Measurements from ENCODE around the gene HOXC11. TPM values are rescaled to one million over a fixed set of nuclear protein-coding genes. Genes with fewer than 3 reads are reported as not detected.

HOXC11 gene
- total RNA-seq, 1 donor from 2014 or later, result not detected

- DNase-seq, result no peak
Observed at GRCh38 chr12:54024581-54025305, 51.8 kb downstream of the HOXC11 start.

GRCh38 chr12:54025499-54026405 lies 52.8 kb downstream of the HOXC11 start:
- no peak for DNase-seq

GRCh38 chr12:54026640-54027441 lies 53.9 kb downstream of the HOXC11 start:
- DNase-seq, result no peak

Small RNA genes lying within 50 kb of the gene (small RNA-seq; reads per million reads assigned to genes)
- gene AC012531.3 (not detected), gene AC012531.4 (not detected), gene MIR196A2 (not detected), gene RF01905 (not detected), gene RF01906 (not detected)

Other genes starting within 250 kb of the HOXC11 start
- 69.7 TPM for gene CALCOCO1, start 245.7 kb upstream of the HOXC11 start, total RNA-seq
- gene CISTR, start 221.1 kb upstream of the HOXC11 start, total RNA-seq, result not detected
- not detected for gene HOXC13, start 34.3 kb upstream of the HOXC11 start, total RNA-seq
- not detected for gene HOXC12, start 18.2 kb upstream of the HOXC11 start, total RNA-seq
- gene HOTAIR, start 1.8 kb downstream of the HOXC11 start, total RNA-seq, result not detected
- gene HOXC10, start 12.0 kb downstream of the HOXC11 start, total RNA-seq, result not detected
- not detected for gene HOXC9, start 27.0 kb downstream of the HOXC11 start, total RNA-seq
- gene HOXC8, start 35.9 kb downstream of the HOXC11 start, total RNA-seq, result not detected
- not detected for gene HOXC6, start 55.3 kb downstream of the HOXC11 start, total RNA-seq
- gene HOXC5, start 59.9 kb downstream of the HOXC11 start, total RNA-seq, result not detected
- not detected for gene HOXC4, start 80.7 kb downstream of the HOXC11 start, total RNA-seq
- gene SMUG1, start 215.9 kb downstream of the HOXC11 start, total RNA-seq, result 42.0 TPM

All from occipital lobe (tissue), 3 donors.